ENCODE data around the gene ANKRD42. TPM values are rescaled to one million over a fixed set of nuclear protein-coding genes. Genes with fewer than 3 reads are reported as not detected.
A peak's percentile ranks its signal among the peaks of the same experiment; 100 is the strongest.

The ANKRD42 gene
- total RNA-seq, 4 donors from 2014 or later = 2.1 to 3.7 (median 3.4) TPM

GRCh38 chr11:83249972-83250593, 56.6 kb downstream of the ANKRD42 start:
- H3K27ac ChIP-seq = no peak overlapping the region
- peak; percentile 45 to 69 (median 63) for TF ChIP-seq CTCF (IDR thresholded peaks at IDR 0.05 in 4 of 5, conservative IDR thresholded peaks at IDR 0.05 in 1 of 5)
- TF ChIP-seq POLR2A (IDR thresholded peaks at IDR 0.05) = no peak
- H3K9me3 ChIP-seq = no peaks in the 10 kb centered on the region
- H3K27me3 ChIP-seq = no peaks in the 10 kb centered on the region
- ATAC-seq (peak in 1 of 2 donors; percentile 72), DNase-seq (no peak)
- no peak overlapping the region for H3K4me3 ChIP-seq
- in situ Hi-C loops (cut with MboI; ENCODE audit: low sequenced_read_pairs in 4 of 4) (loop anchor here (5.0 to 25.0 kb wide), 4 partner anchors 338 to 535 kb away; partner anchors contain the start of genes DDIAS (in 2 of the 4) and PRCP (in 2 of the 4)), intact Hi-C loops (cut with DNase I; ENCODE audit: low total_unique reads) (loop anchor here (1.0 to 5.0 kb wide), 3 partner anchors 58 to 383 kb away; partner anchors contain the start of gene ANKRD42)
- H3K4me1 ChIP-seq = no peaks in the 10 kb centered on the region
- no peaks in the 10 kb centered on the region for H3K36me3 ChIP-seq

GRCh38 chr11:83252266-83252665, 58.8 kb downstream of the ANKRD42 start:
- in situ Hi-C loops (cut with MboI; ENCODE audit: low sequenced_read_pairs in 4 of 4) = loop anchor here in 3 of 4 donors (5.0 to 10.0 kb wide), 3 partner anchors 345 to 537 kb away; partner anchors contain the start of genes DDIAS (in 1 of the 3) and PRCP (in 1 of the 3)
- no peak for TF ChIP-seq POLR2A (IDR thresholded peaks at IDR 0.05)
- no peak for TF ChIP-seq CTCF (IDR thresholded peaks at IDR 0.05 in 4 of 5, conservative IDR thresholded peaks at IDR 0.05 in 1 of 5)
- DNase-seq (no peak), ATAC-seq (no peak)
- Histone ChIP-seq H3K4me1 (no peaks in the 10 kb centered on the region), H3K36me3 (no peaks in the 10 kb centered on the region), H3K4me3 (no peak overlapping the region), H3K27ac (no peak overlapping the region), H3K9me3 (no peaks in the 10 kb centered on the region), H3K27me3 (no peaks in the 10 kb centered on the region)
- intact Hi-C loops (cut with DNase I; ENCODE audit: low total_unique reads) = loop anchor here (5.0 kb wide), 2 partner anchors 60 to 385 kb away; partner anchors contain the start of gene ANKRD42

GRCh38 chr11:83252941-83253340, 59.4 kb downstream of the ANKRD42 start:
- H3K27ac ChIP-seq = no peak overlapping the region
- no peak for DNase-seq
- intact Hi-C loops (cut with DNase I; ENCODE audit: low total_unique reads) = loop anchor here (5.0 kb wide), 2 partner anchors 61 to 386 kb away; partner anchors contain the start of gene ANKRD42
- no peaks in the 10 kb centered on the region for H3K27me3 ChIP-seq
- TF ChIP-seq POLR2A (IDR thresholded peaks at IDR 0.05) = no peak
- no peak for TF ChIP-seq CTCF (IDR thresholded peaks at IDR 0.05 in 4 of 5, conservative IDR thresholded peaks at IDR 0.05 in 1 of 5)
- ATAC-seq = no peak
- no peaks in the 10 kb centered on the region for H3K4me1 ChIP-seq
- H3K9me3 ChIP-seq = no peaks in the 10 kb centered on the region
- no peaks in the 10 kb centered on the region for H3K36me3 ChIP-seq
- no peak overlapping the region for H3K4me3 ChIP-seq
- in situ Hi-C loops (cut with MboI; ENCODE audit: low sequenced_read_pairs in 4 of 4) = loop anchor here in 3 of 4 donors (5.0 to 10.0 kb wide), 3 partner anchors 346 to 538 kb away; partner anchors contain the start of genes DDIAS (in 1 of the 3) and PRCP (in 1 of the 3)

- no peak overlapping the region for H3K4me3 ChIP-seq
- peaks cover 10 to 12% of the 10 kb centered on the region in 2 donors for H3K4me1 ChIP-seq
- no peaks in the 10 kb centered on the region for H3K27me3 ChIP-seq
- ATAC-seq = no peak
- DNase-seq = no peak
- no peaks in the 10 kb centered on the region for H3K9me3 ChIP-seq
- in situ Hi-C loops (cut with MboI; ENCODE audit: low sequenced_read_pairs in 4 of 4) = loop anchor here in 2 of 4 donors (10.0 kb wide), 2 partner anchors 351 to 541 kb away; partner anchors contain the start of genes DDIAS (in 1 of the 2) and PRCP (in 1 of the 2)
- no peaks in the 10 kb centered on the region for H3K36me3 ChIP-seq
- no peak for TF ChIP-seq CTCF (IDR thresholded peaks at IDR 0.05 in 4 of 5, conservative IDR thresholded peaks at IDR 0.05 in 1 of 5)
- TF ChIP-seq POLR2A (IDR thresholded peaks at IDR 0.05) = no peak
- intact Hi-C loops (cut with DNase I; ENCODE audit: low total_unique reads) = no loop called here
- no peak overlapping the region for H3K27ac ChIP-seq
Observed at GRCh38 chr11:83255366-83255765, 61.9 kb downstream of the ANKRD42 start.
